ENCODE measurements around the gene DPCD.
"Not testable (repeated sequence)": the region's sequence is repeated elsewhere in the genome, so short reads cannot be mapped to it uniquely, and the experiment has no call there.

The DPCD gene

GRCh38 chr10:101588879-101589278, 758 bp downstream of the DPCD start:
- DNase-seq, result no peak

GRCh38 chr10:101593331-101593730, 5.2 kb downstream of the DPCD start:
- DNase-seq, result not testable (repeated sequence)

- DNase-seq, result peak; percentile 7
Measured at GRCh38 chr10:101595591-101596433, 7.7 kb downstream of the DPCD start.

GRCh38 chr10:101597091-101597900, 9.2 kb downstream of the DPCD start:
- DNase-seq, result no peak

GRCh38 chr10:101601541-101601940, 13.4 kb downstream of the DPCD start:
- peak; percentile 62 for DNase-seq

- peak; percentile 35 for DNase-seq
Measured at GRCh38 chr10:101602761-101603398, 14.8 kb downstream of the DPCD start.

- DNase-seq, result no peak
Measured at GRCh38 chr10:101607124-101607523, 19.0 kb downstream of the DPCD start.

GRCh38 chr10:101609481-101609880, 21.4 kb downstream of the DPCD start:
- no peak for DNase-seq

- no peak for DNase-seq
Measured at GRCh38 chr10:101611096-101611905, 23.2 kb downstream of the DPCD start.

- no peak for DNase-seq
Measured at GRCh38 chr10:101612086-101612485, 24.0 kb downstream of the DPCD start.

GRCh38 chr10:101612872-101613271, 24.8 kb downstream of the DPCD start:
- no peak for DNase-seq

- no peak for DNase-seq
Measured at GRCh38 chr10:101613646-101614045, 25.5 kb downstream of the DPCD start.

GRCh38 chr10:101614663-101615524, 26.8 kb downstream of the DPCD start:
- no peak for DNase-seq

GRCh38 chr10:101615525-101616116, 27.5 kb downstream of the DPCD start:
- no peak for DNase-seq

GRCh38 chr10:101616415-101617101, 28.4 kb downstream of the DPCD start:
- no peak for DNase-seq

- no peak for DNase-seq
Measured at GRCh38 chr10:101617102-101617823, 29.1 kb downstream of the DPCD start.

GRCh38 chr10:101617824-101618568, 29.9 kb downstream of the DPCD start:
- DNase-seq, result no peak

GRCh38 chr10:101618871-101619270, 30.8 kb downstream of the DPCD start:
- no peak for DNase-seq

- DNase-seq, result no peak
Measured at GRCh38 chr10:101619983-101620382, 31.9 kb downstream of the DPCD start.

All from NCI-H510A (cell line).